Fibroblast of the conjunctiva (primary cell): Measurements from ENCODE around the gene NFASC.

Experiments used
- DNase-seq: peaks from one replicate; pipeline ENCODE4 v3.0.0-alpha.2; 2010; ENCODE audit warnings: low read depth

The NFASC gene

GRCh38 chr1:204889681-204890383, 19.2 kb downstream of the NFASC start:
- DNase-seq: no peak

- no peak for DNase-seq
These were observed 21.2 kb downstream of the NFASC start for GRCh38 chr1:204891860-204892259.

- no peak for DNase-seq
These were observed 23.4 kb downstream of the NFASC start for GRCh38 chr1:204894031-204894430.

GRCh38 chr1:204894606-204895005, 23.9 kb downstream of the NFASC start:
- no peak for DNase-seq

- DNase-seq: no peak
These were observed 25.4 kb downstream of the NFASC start for GRCh38 chr1:204896023-204896422.

- no peak for DNase-seq
These were observed 26.3 kb downstream of the NFASC start for GRCh38 chr1:204896787-204897469.

GRCh38 chr1:204900721-204901120, 30.1 kb downstream of the NFASC start:
- DNase-seq: no peak

- DNase-seq: no peak
These were observed 32.0 kb downstream of the NFASC start for GRCh38 chr1:204902671-204903070.

GRCh38 chr1:204904228-204904810, 33.7 kb downstream of the NFASC start:
- no peak for DNase-seq

GRCh38 chr1:204909109-204909508, 38.4 kb downstream of the NFASC start:
- no peak for DNase-seq

- DNase-seq: no peak
These were observed 45.3 kb downstream of the NFASC start for GRCh38 chr1:204915861-204916495.

GRCh38 chr1:204917802-204918201, 47.1 kb downstream of the NFASC start:
- no peak for DNase-seq

GRCh38 chr1:204920511-204920910, 49.8 kb downstream of the NFASC start:
- DNase-seq: no peak

- DNase-seq: no peak
These were observed 50.3 kb downstream of the NFASC start for GRCh38 chr1:204920967-204921366.

GRCh38 chr1:204921855-204922516, 51.3 kb downstream of the NFASC start:
- no peak for DNase-seq

- DNase-seq: no peak
These were observed 52.5 kb downstream of the NFASC start for GRCh38 chr1:204923201-204923600.

- DNase-seq: no peak
These were observed 53.0 kb downstream of the NFASC start for GRCh38 chr1:204923626-204924012.

- no peak for DNase-seq
These were observed 53.5 kb downstream of the NFASC start for GRCh38 chr1:204924013-204924759.

GRCh38 chr1:204925701-204926100, 55.0 kb downstream of the NFASC start:
- no peak for DNase-seq

- DNase-seq: no peak
These were observed 57.3 kb downstream of the NFASC start for GRCh38 chr1:204927673-204928641.
